Ovary (tissue), 3 donors: ENCODE results near the gene DDX46.
A peak's percentile ranks its signal among the peaks of the same experiment; 100 is the strongest.

Experiments used
- EP300 ChIP-seq: sonication (generic); formaldehyde crosslinking; IDR thresholded peaks from one replicate; pipeline ENCODE4 v1.6.1; 2017; ENCODE audit warnings: antibody characterized with exemption
- POLR2A ChIP-seq: fragments of 450-650 bp; IDR thresholded peaks from one replicate; pipeline ENCODE4 v1.6.1; 2017; ENCODE audit warnings: antibody characterized with exemption, mild to moderate bottlenecking, moderate library complexity
- TF ChIP-seq, protein P1 (sequence below), 3 donors: fragments of 450-650 bp in 2 of 3; fragments of 200-600 bp in 1 of 3; IDR thresholded peaks; one replicate each; pipeline versions ENCODE4 v1.5.1 to v1.8.0; 2016 to 2022; ENCODE audit warnings: antibody characterized with exemption in 3 of 3, mild to moderate bottlenecking in 1 of 3
- donor health status: DM: no; HTN: no; CAD: no.

DNA sequence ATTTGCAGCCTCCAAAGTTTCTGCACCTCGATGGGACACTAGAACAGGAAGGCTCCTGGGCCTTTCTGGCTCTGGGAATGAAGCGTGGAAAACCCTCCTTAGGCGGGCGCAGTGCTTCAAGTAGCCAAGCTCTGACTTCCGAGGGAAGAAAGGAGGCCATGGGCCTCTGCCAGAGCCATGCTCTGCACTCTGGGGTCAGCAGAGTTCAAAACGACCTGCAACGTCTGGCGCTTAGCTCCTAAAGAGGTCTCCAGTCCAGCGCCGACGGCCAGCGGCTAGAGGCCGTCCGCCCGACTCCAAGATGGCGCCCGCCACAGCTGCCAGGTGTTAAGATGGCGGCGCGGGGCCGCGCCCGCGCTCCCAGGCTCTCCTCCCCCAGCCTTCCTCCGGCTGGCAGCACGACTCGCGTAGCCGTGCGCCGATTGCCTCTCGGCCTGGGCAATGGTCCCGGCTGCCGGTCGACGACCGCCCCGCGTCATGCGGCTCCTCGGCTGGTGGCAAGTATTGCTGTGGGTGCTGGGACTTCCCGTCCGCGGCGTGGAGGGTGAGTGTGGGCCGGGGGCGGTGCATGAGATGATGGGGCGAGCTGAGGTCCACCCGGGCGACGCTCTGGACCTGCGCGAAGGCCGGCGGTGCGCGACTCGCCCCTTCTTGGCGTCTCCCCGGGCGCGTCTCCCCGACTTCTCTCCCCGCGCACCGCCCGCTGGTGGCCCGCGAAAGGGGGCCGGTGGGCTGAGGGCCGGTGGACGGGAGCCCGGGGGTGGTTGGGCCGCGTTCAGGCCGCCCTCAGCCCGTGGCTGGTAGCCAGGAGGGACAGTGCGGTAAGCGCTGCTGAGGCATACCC lies 115.6 kb downstream of the DDX46 start, which contains the start of gene TXNDC15:
- TF ChIP-seq, protein P1, sequence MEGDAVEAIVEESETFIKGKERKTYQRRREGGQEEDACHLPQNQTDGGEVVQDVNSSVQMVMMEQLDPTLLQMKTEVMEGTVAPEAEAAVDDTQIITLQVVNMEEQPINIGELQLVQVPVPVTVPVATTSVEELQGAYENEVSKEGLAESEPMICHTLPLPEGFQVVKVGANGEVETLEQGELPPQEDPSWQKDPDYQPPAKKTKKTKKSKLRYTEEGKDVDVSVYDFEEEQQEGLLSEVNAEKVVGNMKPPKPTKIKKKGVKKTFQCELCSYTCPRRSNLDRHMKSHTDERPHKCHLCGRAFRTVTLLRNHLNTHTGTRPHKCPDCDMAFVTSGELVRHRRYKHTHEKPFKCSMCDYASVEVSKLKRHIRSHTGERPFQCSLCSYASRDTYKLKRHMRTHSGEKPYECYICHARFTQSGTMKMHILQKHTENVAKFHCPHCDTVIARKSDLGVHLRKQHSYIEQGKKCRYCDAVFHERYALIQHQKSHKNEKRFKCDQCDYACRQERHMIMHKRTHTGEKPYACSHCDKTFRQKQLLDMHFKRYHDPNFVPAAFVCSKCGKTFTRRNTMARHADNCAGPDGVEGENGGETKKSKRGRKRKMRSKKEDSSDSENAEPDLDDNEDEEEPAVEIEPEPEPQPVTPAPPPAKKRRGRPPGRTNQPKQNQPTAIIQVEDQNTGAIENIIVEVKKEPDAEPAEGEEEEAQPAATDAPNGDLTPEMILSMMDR (IDR thresholded peaks at IDR 0.05): no peak
- peak; percentile 45 for TF ChIP-seq POLR2A
- no peak for TF ChIP-seq EP300
